Prostate gland (tissue), 2 donors: Measurements from ENCODE around the gene SUV39H2.

Source experiments
- POLR2AphosphoS5 ChIP-seq: sonication (generic); formaldehyde crosslinking; IDR thresholded peaks from one replicate; pipeline ENCODE4 v1.6.1; 2017; ENCODE audit warnings: antibody characterized with exemption
- TF ChIP-seq, protein P1 (sequence below), 4 experiments: fragments of 200-600 bp in 2 of 4; fragments of 450-650 bp in 2 of 4; sonication (generic) in 2 of 4; IDR thresholded peaks; 1 replicate in 3 of 4; 2 replicates in 1 of 4; pipeline ENCODE4 v1.5.1; 2016 to 2019; ENCODE audit warnings: antibody characterized with exemption in 4 of 4, mild to moderate bottlenecking in 2 of 4, moderate library complexity in 2 of 4

DNA sequence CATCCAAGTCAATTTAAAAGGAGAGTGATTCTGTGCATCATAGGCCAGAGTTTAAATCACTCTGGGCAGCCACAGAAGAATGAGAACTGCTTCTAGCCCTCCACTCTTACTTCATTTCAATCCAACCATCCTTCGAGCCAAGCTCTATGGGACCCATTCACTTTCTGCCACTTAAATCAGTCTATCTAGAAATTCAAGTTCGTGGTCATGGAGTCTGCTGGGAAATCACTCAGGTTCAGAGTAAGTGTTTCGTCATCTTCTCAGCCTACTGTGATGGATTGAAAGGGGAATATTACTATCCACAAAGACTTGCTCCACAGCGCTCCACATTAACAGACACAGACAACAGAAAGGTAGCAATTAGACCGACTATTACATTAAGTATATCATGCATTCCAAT lies 70.6 kb downstream of the SUV39H2 start:
- TF ChIP-seq, protein P1, sequence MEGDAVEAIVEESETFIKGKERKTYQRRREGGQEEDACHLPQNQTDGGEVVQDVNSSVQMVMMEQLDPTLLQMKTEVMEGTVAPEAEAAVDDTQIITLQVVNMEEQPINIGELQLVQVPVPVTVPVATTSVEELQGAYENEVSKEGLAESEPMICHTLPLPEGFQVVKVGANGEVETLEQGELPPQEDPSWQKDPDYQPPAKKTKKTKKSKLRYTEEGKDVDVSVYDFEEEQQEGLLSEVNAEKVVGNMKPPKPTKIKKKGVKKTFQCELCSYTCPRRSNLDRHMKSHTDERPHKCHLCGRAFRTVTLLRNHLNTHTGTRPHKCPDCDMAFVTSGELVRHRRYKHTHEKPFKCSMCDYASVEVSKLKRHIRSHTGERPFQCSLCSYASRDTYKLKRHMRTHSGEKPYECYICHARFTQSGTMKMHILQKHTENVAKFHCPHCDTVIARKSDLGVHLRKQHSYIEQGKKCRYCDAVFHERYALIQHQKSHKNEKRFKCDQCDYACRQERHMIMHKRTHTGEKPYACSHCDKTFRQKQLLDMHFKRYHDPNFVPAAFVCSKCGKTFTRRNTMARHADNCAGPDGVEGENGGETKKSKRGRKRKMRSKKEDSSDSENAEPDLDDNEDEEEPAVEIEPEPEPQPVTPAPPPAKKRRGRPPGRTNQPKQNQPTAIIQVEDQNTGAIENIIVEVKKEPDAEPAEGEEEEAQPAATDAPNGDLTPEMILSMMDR (IDR thresholded peaks at IDR 0.05) = no peak
- TF ChIP-seq POLR2AphosphoS5 = no peak
